ENCODE results near the gene RC3H1. TPM values are rescaled to one million over a fixed set of nuclear protein-coding genes. Genes with fewer than 3 reads are reported as not detected.
A peak's percentile ranks its signal among the peaks of the same experiment; 100 is the strongest.

Gene RC3H1
- total and polyA plus RNA-seq, 9 of the 15 experiments (the other 6 are each of a cell fraction or from before 2014, with no cell fraction given) = 2.4 to 31.7 (median 12.4) TPM

DNA sequence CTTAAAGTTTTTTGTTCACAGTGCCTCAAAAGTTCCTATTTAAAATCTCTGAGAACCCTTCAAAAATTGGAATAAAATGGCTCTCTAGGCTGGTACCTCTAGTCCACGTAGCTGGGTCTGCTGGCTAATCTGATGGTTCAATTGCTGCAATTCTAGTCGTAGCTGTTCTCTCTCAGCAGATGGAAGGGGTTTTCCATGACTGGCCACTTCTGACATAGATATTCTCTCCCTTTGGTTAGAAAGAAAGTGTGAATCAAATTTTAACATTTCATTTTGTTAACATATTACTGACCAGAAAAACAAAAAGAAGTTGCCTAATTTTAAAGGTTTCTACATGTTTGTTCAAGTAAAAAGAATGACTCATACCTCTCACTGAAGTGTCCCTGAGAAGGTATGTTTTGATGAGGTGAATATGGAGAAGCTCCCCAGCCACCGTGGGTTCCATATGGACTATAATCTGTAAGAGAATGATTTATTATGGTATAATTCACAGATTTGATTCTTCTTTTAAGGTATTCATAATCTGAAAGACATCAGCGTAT, 75.7 kb downstream of the RC3H1 start (continued):
- TF ChIP-seq ZNF561 (CRISPR knock-in tag; conservative IDR thresholded peaks at IDR 0.05) (0 out of 2 replicates have a peak, but pooled peaks have one; percentile 34), CHD4 (IDR thresholded peaks at IDR 0.05; ENCODE audit: insufficient read depth, insufficient replicate concordance, low read depth, low read length, poor library complexity, severe bottlenecking) (no peak)
- TF ChIP-seq, protein P1, sequence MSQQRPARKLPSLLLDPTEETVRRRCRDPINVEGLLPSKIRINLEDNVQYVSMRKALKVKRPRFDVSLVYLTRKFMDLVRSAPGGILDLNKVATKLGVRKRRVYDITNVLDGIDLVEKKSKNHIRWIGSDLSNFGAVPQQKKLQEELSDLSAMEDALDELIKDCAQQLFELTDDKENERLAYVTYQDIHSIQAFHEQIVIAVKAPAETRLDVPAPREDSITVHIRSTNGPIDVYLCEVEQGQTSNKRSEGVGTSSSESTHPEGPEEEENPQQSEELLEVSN (IDR thresholded peaks at IDR 0.05; ENCODE audit: borderline replicate concordance in 1 of 2, extremely low read depth in 1 of 2, insufficient read depth in 1 of 2, insufficient read length in 1 of 2, low read depth in 1 of 2, low read length in 1 of 2, poor library complexity in 1 of 2, severe bottlenecking in 1 of 2) = no peak

DNA sequence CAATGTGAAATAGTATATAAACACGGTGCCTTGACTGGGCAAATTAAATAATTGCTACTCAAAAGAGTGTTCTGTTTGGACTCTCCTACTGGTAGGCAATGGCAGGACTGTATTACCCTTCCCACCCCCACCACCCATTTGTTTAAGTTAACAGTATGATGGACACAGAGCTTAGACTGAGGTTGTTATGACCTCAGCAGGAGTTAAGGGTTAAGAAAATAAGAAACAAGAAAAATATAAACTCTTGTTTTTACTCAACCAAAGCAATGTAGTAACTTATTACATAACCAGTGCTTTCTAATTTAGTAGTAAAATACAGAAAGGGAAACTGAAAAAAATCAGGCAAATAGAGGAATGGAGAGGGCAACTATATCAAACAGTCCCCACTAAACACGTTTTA, 85.1 kb downstream of the RC3H1 start:
- FAIRE-seq (no peak), ATAC-seq (no peak), DNase-seq (ENCODE audit: extremely low read depth in 1 of 4, low spot score in 3 of 4) (no peak)
- Histone ChIP-seq H3K27me3 (ENCODE audit: control insufficient read depth in 2 of 2, insufficient read depth in 2 of 2, low read length in 2 of 2) (no peaks in the 10 kb centered on the region), H3K4me1 (replicated peaks in 1 of 2; ENCODE audit: control insufficient read depth in 2 of 2, insufficient read depth in 2 of 2, low read length in 2 of 2) (no peaks in the 10 kb centered on the region), H3K9me1 (ENCODE audit: control insufficient read depth, insufficient read depth, low read length) (no peaks in the 10 kb centered on the region), H3K9ac (ENCODE audit: insufficient read depth in 1 of 2, low read depth in 2 of 2, low read length in 2 of 2) (no peak overlapping the region), H3K36me3 (ENCODE audit: control insufficient read depth, insufficient read depth, low read length) (peaks cover 76% of the 10 kb centered on the region), H3K9me3 (replicated peaks; ENCODE audit: control insufficient read depth, insufficient read depth, low read depth, low read length) (no peaks in the 10 kb centered on the region), H4K20me1 (replicated peaks; ENCODE audit: control insufficient read depth, insufficient read depth, low read length) (no peaks in the 10 kb centered on the region), H2AFZ (ENCODE audit: low read depth, low read length) (no peak overlapping the region), H3K79me2 (ENCODE audit: control insufficient read depth, insufficient read depth, low read length) (no peaks in the 10 kb centered on the region), H3K4me2 (ENCODE audit: insufficient read depth, low read length) (no peak overlapping the region), H3K4me3 (no peak overlapping the region), H3K27ac (ENCODE audit: extremely low read depth, low read depth, low read length) (no peak overlapping the region)
- WGBS (ENCODE audit: insufficient coverage, low coverage, missing lambda C conversion rate) = 93% methylated on average over 2 of the region's 2 CpGs
- in situ Hi-C loops (cut with MboI) = no loop called here
- BruUV-seq (replicated peaks) = no TSS peak
- CTCF ChIA-PET (ENCODE audit: low intra/inter-chr PET ratio) = no interaction called here
- POLR2A ChIA-PET = interaction anchor here (0.5 to 1.2 kb wide), 3 partner anchors 12 to 69 kb away, joined by 3 to 4 read pairs (median 4); partner anchors contain the start of genes GAS5 and ZBTB37
- intact Hi-C loops (cut with micrococcal nuclease) = no loop called here
- no peak for TF ChIP-seq TAF1 (IDR thresholded peaks at IDR 0.05; ENCODE audit: control insufficient read depth, extremely low read depth, insufficient read depth, low read length, severe bottlenecking)
- no peak for TF ChIP-seq SAFB2 (IDR thresholded peaks at IDR 0.05; ENCODE audit: borderline replicate concordance, low read depth, low read length, severe bottlenecking)
- TF ChIP-seq, protein P2, sequence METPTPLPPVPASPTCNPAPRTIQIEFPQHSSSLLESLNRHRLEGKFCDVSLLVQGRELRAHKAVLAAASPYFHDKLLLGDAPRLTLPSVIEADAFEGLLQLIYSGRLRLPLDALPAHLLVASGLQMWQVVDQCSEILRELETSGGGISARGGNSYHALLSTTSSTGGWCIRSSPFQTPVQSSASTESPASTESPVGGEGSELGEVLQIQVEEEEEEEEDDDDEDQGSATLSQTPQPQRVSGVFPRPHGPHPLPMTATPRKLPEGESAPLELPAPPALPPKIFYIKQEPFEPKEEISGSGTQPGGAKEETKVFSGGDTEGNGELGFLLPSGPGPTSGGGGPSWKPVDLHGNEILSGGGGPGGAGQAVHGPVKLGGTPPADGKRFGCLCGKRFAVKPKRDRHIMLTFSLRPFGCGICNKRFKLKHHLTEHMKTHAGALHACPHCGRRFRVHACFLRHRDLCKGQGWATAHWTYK (CRISPR knock-in tag; IDR thresholded peaks at IDR 0.05) = no peak

All from K562 (cell line).